Umbilical cord (tissue), 2 donors: Measurements from ENCODE around the gene FKBP5. TPM values are rescaled to one million over a fixed set of nuclear protein-coding genes. Genes with fewer than 3 reads are reported as not detected.
"Not testable (repeated sequence)": the region's sequence is repeated elsewhere in the genome, so short reads cannot be mapped to it uniquely, and the experiment has no call there.

Source experiments
- DNase-seq: peaks from one replicate; pipeline ENCODE4 v3.0.0-alpha.2; 2015; ENCODE audit warnings: low spot score
- total RNA-seq: library from RNA; depleted of rRNA; stranded (reverse); fragments of >200 nt; gene quantifications from one replicate; pipeline ENCODE4 v1.2.3, GENCODE V29; 2014; ENCODE audit warnings: low replicate concordance; ENCODE audit not compliant: insufficient read depth

The FKBP5 gene
- total RNA-seq, result 21.7 TPM

GRCh38 chr6:35688605-35689322 lies at the start of gene FKBP5:
TSS of gene FKBP5 (minus strand) at chr6:35688915. CDS start at chr6:35642824, 46,091 bp downstream.
- DNase-seq, result peak; percentile 92

GRCh38 chr6:35737413-35738211 lies 48.9 kb upstream of the FKBP5 start:
- DNase-seq, result peak; percentile 84

GRCh38 chr6:35736982-35737412 lies 48.3 kb upstream of the FKBP5 start, which contains the start of gene ARMC12:
TSS of gene ARMC12 (plus strand) at chr6:35737032. CDS start at chr6:35737109, 77 bp downstream.
- no peak for DNase-seq

- peak; percentile 78 for DNase-seq
Measured at GRCh38 chr6:35736253-35736894, 47.7 kb upstream of the FKBP5 start.

- DNase-seq, result no peak
Measured at GRCh38 chr6:35735452-35735851, 46.7 kb upstream of the FKBP5 start.

GRCh38 chr6:35734319-35734718 lies 45.6 kb upstream of the FKBP5 start:
- DNase-seq, result not testable (repeated sequence)

GRCh38 chr6:35733633-35734032 lies 44.9 kb upstream of the FKBP5 start:
- no peak for DNase-seq

- DNase-seq, result peak; percentile 96
Measured at GRCh38 chr6:35731736-35732532, 43.2 kb upstream of the FKBP5 start.

GRCh38 chr6:35731414-35731735 lies 42.7 kb upstream of the FKBP5 start:
- DNase-seq, result peak; percentile 98

- no peak for DNase-seq
Measured at GRCh38 chr6:35730745-35731413, 42.2 kb upstream of the FKBP5 start.

- DNase-seq, result no peak
Measured at GRCh38 chr6:35729722-35730121, 41.0 kb upstream of the FKBP5 start.

- no peak for DNase-seq
Measured at GRCh38 chr6:35728683-35729678, 40.3 kb upstream of the FKBP5 start.

- peak; percentile 95 for DNase-seq
Measured at GRCh38 chr6:35727935-35728682, 39.4 kb upstream of the FKBP5 start.

- DNase-seq, result peak; percentile 92
Measured at GRCh38 chr6:35727231-35727934, 38.7 kb upstream of the FKBP5 start.

- DNase-seq, result peak; percentile 65
Measured at GRCh38 chr6:35725721-35726438, 37.2 kb upstream of the FKBP5 start.

GRCh38 chr6:35725081-35725708 lies 36.5 kb upstream of the FKBP5 start:
- no peak for DNase-seq

- no peak for DNase-seq
Measured at GRCh38 chr6:35724471-35724870, 35.8 kb upstream of the FKBP5 start.
